OCI-M2 (cell line): ENCODE measurements around the gene DLG1.

Experiments used
- DNase-seq: peaks from one replicate; lab custom pipeline; 2025; ENCODE audit not compliant: unreplicated experiment; lab: John Stamatoyannopoulos, UW

Gene DLG1

GRCh38 chr3:197298341-197298944 is at the start of gene DLG1:
DLG1 (minus strand) TSS chr3:197298612; CDS start chr3:197297204, 1,408 bp downstream.
- DNase-seq = peak; percentile 73

GRCh38 chr3:197348014-197348413 is 49.6 kb upstream of the DLG1 start:
- DNase-seq = no peak

GRCh38 chr3:197345390-197345789 is 47.0 kb upstream of the DLG1 start:
- no peak for DNase-seq

- no peak for DNase-seq
Measured at GRCh38 chr3:197344582-197345318, 46.3 kb upstream of the DLG1 start.

- DNase-seq = no peak
Measured at GRCh38 chr3:197343656-197344408, 45.4 kb upstream of the DLG1 start.

- DNase-seq = no peak
Measured at GRCh38 chr3:197343111-197343510, 44.7 kb upstream of the DLG1 start.

- DNase-seq = no peak
Measured at GRCh38 chr3:197340521-197340871, 42.1 kb upstream of the DLG1 start.

GRCh38 chr3:197339841-197340520 is 41.6 kb upstream of the DLG1 start:
- no peak for DNase-seq

GRCh38 chr3:197338586-197338985 is 40.2 kb upstream of the DLG1 start:
- DNase-seq = no peak

GRCh38 chr3:197337656-197338055 is 39.2 kb upstream of the DLG1 start:
- DNase-seq = no peak

- DNase-seq = no peak
Measured at GRCh38 chr3:197337214-197337613, 38.8 kb upstream of the DLG1 start.

- no peak for DNase-seq
Measured at GRCh38 chr3:197336348-197336747, 37.9 kb upstream of the DLG1 start.

GRCh38 chr3:197335428-197336132 is 37.2 kb upstream of the DLG1 start:
- DNase-seq = no peak

GRCh38 chr3:197333901-197334639 is 35.7 kb upstream of the DLG1 start:
- no peak for DNase-seq

GRCh38 chr3:197331131-197331530 is 32.7 kb upstream of the DLG1 start:
- no peak for DNase-seq

GRCh38 chr3:197329382-197329781 is 31.0 kb upstream of the DLG1 start:
- DNase-seq = no peak

GRCh38 chr3:197328198-197328597 is 29.8 kb upstream of the DLG1 start:
- no peak for DNase-seq

- DNase-seq = no peak
Measured at GRCh38 chr3:197327701-197328100, 29.3 kb upstream of the DLG1 start.

- no peak for DNase-seq
Measured at GRCh38 chr3:197325773-197326172, 27.4 kb upstream of the DLG1 start.

GRCh38 chr3:197322149-197322548 is 23.7 kb upstream of the DLG1 start:
- no peak for DNase-seq
